Mucosa of descending colon (tissue), 3 donors: ENCODE results near the gene MROH9. TPM values are rescaled to one million over a fixed set of nuclear protein-coding genes. Genes with fewer than 3 reads are reported as not detected.

Experiments used
- ATAC-seq: fragments of 200-7000 bp; cut with Tn5 transposase; one replicate; pipeline ENCODE4 v1.9.1; 2020; ENCODE audit warnings: mild to moderate bottlenecking, moderate library complexity
- DNase-seq, 3 donors: peaks; one replicate each; pipeline ENCODE4 v3.0.0-alpha.2; 2020
- H3K36me3 ChIP-seq: fragments of 200-600 bp; one replicate; pipeline ENCODE4 v1.8.0; 2021; ENCODE audit warnings: low read depth, mild to moderate bottlenecking
- H3K4me1 ChIP-seq: fragments of 200-600 bp; one replicate; pipeline ENCODE4 v1.8.0; 2021; ENCODE audit warnings: low read depth, mild to moderate bottlenecking
- H3K4me3 ChIP-seq: fragments of 200-600 bp; one replicate; pipeline ENCODE4 v1.8.0; 2021; ENCODE audit warnings: mild to moderate bottlenecking
- H3K9me3 ChIP-seq: fragments of 200-600 bp; one replicate; pipeline ENCODE4 v1.8.0; 2021; ENCODE audit warnings: mild to moderate bottlenecking
- intact Hi-C, 2 donors: fragments of 100-400 bp; cut with DNase I in 1 of 2; cut with micrococcal nuclease in 1 of 2; formaldehyde crosslinking; loops; one replicate each; pipeline versions ENCODE4 v1.11.0 to v1.11.1; 2022; cut with DNase I, micrococcal nuclease
- microRNA-seq: library from miRNA; unstranded; fragments of <30 nt; microRNA quantifications from one replicate; pipeline ENCODE4, GENCODE V29; 2019
- total RNA-seq, 3 donors: library from RNA; stranded (reverse); fragmentation: NEBNext Ultra II Directional in 2 of 3; extraction: Animal tissue kit (Norgen Biotek cat#: 25700) in 2 of 3; gene quantifications; one replicate each; pipeline versions ENCODE4 v1.2.1 to v1.2.4, GENCODE V29; 2021 to 2023
- TF ChIP-seq, protein P1 (sequence below): fragments of 200-600 bp; IDR thresholded peaks from one replicate; pipeline ENCODE4 v1.8.0; 2022; ENCODE audit warnings: antibody characterized with exemption, mild to moderate bottlenecking
- donor health status: DM: no; HTN: no; CAD: no; lungs with moderate emphysema.
- donor health status: DM: no; HTN: no; CAD: no.
- donor health status: DM: no; HTN: yes; CAD: no.

Gene MROH9
- total RNA-seq, 3 donors from 2014 or later, result not detected

GRCh38 chr1:171112119-171112518, 176.8 kb downstream of the MROH9 start:
- H3K9me3 ChIP-seq, result no peaks in the 10 kb centered on the region
- no peaks in the 10 kb centered on the region for H3K4me1 ChIP-seq
- ATAC-seq (no peak), DNase-seq (no peak)
- H3K36me3 ChIP-seq, result no peaks in the 10 kb centered on the region
- intact Hi-C loops, result no loop called here
- TF ChIP-seq, protein P1, sequence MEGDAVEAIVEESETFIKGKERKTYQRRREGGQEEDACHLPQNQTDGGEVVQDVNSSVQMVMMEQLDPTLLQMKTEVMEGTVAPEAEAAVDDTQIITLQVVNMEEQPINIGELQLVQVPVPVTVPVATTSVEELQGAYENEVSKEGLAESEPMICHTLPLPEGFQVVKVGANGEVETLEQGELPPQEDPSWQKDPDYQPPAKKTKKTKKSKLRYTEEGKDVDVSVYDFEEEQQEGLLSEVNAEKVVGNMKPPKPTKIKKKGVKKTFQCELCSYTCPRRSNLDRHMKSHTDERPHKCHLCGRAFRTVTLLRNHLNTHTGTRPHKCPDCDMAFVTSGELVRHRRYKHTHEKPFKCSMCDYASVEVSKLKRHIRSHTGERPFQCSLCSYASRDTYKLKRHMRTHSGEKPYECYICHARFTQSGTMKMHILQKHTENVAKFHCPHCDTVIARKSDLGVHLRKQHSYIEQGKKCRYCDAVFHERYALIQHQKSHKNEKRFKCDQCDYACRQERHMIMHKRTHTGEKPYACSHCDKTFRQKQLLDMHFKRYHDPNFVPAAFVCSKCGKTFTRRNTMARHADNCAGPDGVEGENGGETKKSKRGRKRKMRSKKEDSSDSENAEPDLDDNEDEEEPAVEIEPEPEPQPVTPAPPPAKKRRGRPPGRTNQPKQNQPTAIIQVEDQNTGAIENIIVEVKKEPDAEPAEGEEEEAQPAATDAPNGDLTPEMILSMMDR, result no peak
- H3K4me3 ChIP-seq, result no peak overlapping the region

DNA sequence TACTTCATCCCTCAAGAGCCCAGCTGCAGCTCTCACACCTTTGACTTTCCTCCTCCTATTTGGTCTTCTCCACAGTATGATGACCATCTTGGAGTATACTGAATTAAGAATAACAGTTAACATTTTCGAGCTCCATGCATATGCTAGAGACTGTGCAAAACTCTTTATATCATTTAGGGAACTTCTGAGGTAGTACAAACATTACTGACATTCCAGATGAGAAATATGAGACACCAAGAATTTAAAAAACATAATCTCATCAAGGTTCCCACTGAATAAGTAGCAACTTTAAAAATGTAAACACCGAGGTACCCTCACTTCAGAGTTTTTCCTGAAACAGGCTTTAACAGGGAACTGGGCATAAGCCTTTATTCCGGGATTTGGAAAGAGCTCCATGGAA, 178.0 kb downstream of the MROH9 start:
- H3K9me3 ChIP-seq, result no peaks in the 10 kb centered on the region
- no peak for DNase-seq
- no peak overlapping the region for H3K4me3 ChIP-seq
- intact Hi-C loops, result no loop called here
- no peaks in the 10 kb centered on the region for H3K36me3 ChIP-seq
- H3K4me1 ChIP-seq, result no peaks in the 10 kb centered on the region
- ATAC-seq, result no peak
- TF ChIP-seq, protein P1, result no peak

Small RNA genes within 50 kb of the gene (microRNA-seq; reads per million reads assigned to microRNA genes)
- gene MIR1295A (not detected), gene MIR1295B (not detected)

Other genes with a start within 250 kb of the MROH9 start
- gene FMO3, start 155.4 kb downstream of the MROH9 start, total RNA-seq, result under 1 TPM; 0.22 to 0.63 (median 0.38) TPM
- gene FMO2, start 249.8 kb downstream of the MROH9 start, total RNA-seq, result 1 to 10 TPM in 2 of 3 donors, under 1 TPM in 1; 0.55 to 6.1 (median 1.2) TPM